Neural cell (in vitro differentiated cells): ENCODE results near the gene UBP1. TPM values are rescaled to one million over a fixed set of nuclear protein-coding genes. Genes with fewer than 3 reads are reported as not detected.

ENCODE experiments used
- H2AFZ ChIP-seq: fragments of 200-600, 300-800 bp; sonication (generic), shearing (Covaris generic); 2 replicates; pipeline ENCODE4 v1.6.0; 2014; ENCODE audit warnings: low read depth, mild to moderate bottlenecking, antibody characterized with exemption, low read length, moderate library complexity
- H3F3A ChIP-seq: fragments of 200-600 bp; shearing (Covaris generic); 2 replicates; pipeline ENCODE4 v1.6.1; 2016; ENCODE audit warnings: mild to moderate bottlenecking, moderate library complexity, mixed read lengths, antibody characterized with exemption, low read length; ENCODE audit not compliant: insufficient read depth, poor library complexity, severe bottlenecking
- H3K27ac ChIP-seq: fragments of 200-600, 300-800 bp; sonication (generic), shearing (Covaris generic); 2 replicates; pipeline ENCODE4 v1.5.1; 2014; ENCODE audit warnings: mild to moderate bottlenecking, low read length, moderate library complexity
- H3K27me3 ChIP-seq: fragments of 300-800, 200-600 bp; sonication (generic), shearing (Covaris generic); 2 replicates; pipeline ENCODE4 v1.6.0; 2014; ENCODE audit warnings: mild to moderate bottlenecking, low read depth, low read length, moderate library complexity; ENCODE audit not compliant: insufficient read depth
- H3K36me3 ChIP-seq: fragments of 300-800, 200-600 bp; sonication (generic), shearing (Covaris generic); 2 replicates; pipeline ENCODE4 v1.5.1; 2014; ENCODE audit warnings: mild to moderate bottlenecking, antibody characterized with exemption, low read length, moderate library complexity; ENCODE audit not compliant: insufficient read depth
- H3K4me2 ChIP-seq: fragments of 300-800, 200-600 bp; sonication (generic), shearing (Covaris generic); 2 replicates; pipeline ENCODE4 v1.6.0; 2014; ENCODE audit warnings: mild to moderate bottlenecking, low read length
- H3K4me3 ChIP-seq: fragments of 300-800, 200-600 bp; sonication (generic), shearing (Covaris generic); 2 replicates; pipeline ENCODE4 v1.5.1; 2014; ENCODE audit warnings: mild to moderate bottlenecking, low read length, moderate library complexity
- H3K79me2 ChIP-seq: fragments of 200-600 bp; shearing (Covaris generic); replicated peaks from 2 replicates; pipeline ENCODE4 v1.6.0; 2014; ENCODE audit warnings: mild to moderate bottlenecking, low read length, moderate library complexity; ENCODE audit not compliant: insufficient read depth
- H3K9ac ChIP-seq: fragments of 300-800, 200-600 bp; sonication (generic), shearing (Covaris generic); 2 replicates; pipeline ENCODE4 v1.6.1; 2016; ENCODE audit warnings: mild to moderate bottlenecking, low read length, mixed read lengths
- H3K9me2 ChIP-seq: fragments of 200-600 bp; shearing (Covaris generic); 2 replicates; pipeline ENCODE4 v1.6.1; 2016; ENCODE audit warnings: mild to moderate bottlenecking, low read length, mixed read lengths; ENCODE audit not compliant: insufficient read depth
- H3K9me3 ChIP-seq: fragments of 200-600, 300-800 bp; sonication (generic), shearing (Covaris generic); 2 replicates; pipeline ENCODE4 v1.6.1; 2016; ENCODE audit warnings: mild to moderate bottlenecking, mixed run types, low read length, moderate library complexity, mixed read lengths
- H4K20me1 ChIP-seq: fragments of 200-600 bp; shearing (Covaris generic); 2 replicates; pipeline ENCODE4 v1.6.1; 2016; ENCODE audit warnings: mild to moderate bottlenecking, mixed run types; ENCODE audit not compliant: insufficient read depth
- EP300 ChIP-seq: fragments of 450-650 bp; conservative IDR thresholded peaks from 2 replicates; pipeline ENCODE4 v1.6.1; 2014; ENCODE audit warnings: antibody characterized with exemption, mild to moderate bottlenecking, moderate library complexity; ENCODE audit not compliant: poor library complexity, severe bottlenecking
- EZH2 ChIP-seq: fragments of 200-600, 300-800 bp; shearing (Covaris generic), sonication (generic); IDR thresholded peaks from 2 replicates; pipeline ENCODE4 v1.6.1; 2014; ENCODE audit warnings: antibody characterized with exemption, low read length, borderline replicate concordance, mild to moderate bottlenecking; ENCODE audit not compliant: insufficient read depth, poor library complexity, severe bottlenecking
- MXI1 ChIP-seq: fragments of 450-650 bp; conservative IDR thresholded peaks from 2 replicates; pipeline ENCODE4 v1.6.1; 2014; ENCODE audit warnings: antibody characterized with exemption, mild to moderate bottlenecking; ENCODE audit not compliant: poor library complexity, severe bottlenecking
- POLR2AphosphoS5 ChIP-seq: IDR thresholded peaks from 2 replicates; pipeline ENCODE4 v1.6.1; 2012
- RAD21 ChIP-seq: fragments of 450-650 bp; conservative IDR thresholded peaks from 2 replicates; pipeline ENCODE4 v1.6.1; 2014; ENCODE audit warnings: antibody characterized with exemption, mild to moderate bottlenecking, moderate library complexity
- SMC3 ChIP-seq: fragments of 450-650 bp; conservative IDR thresholded peaks from 2 replicates; pipeline ENCODE4 v1.6.1; 2014; ENCODE audit warnings: antibody characterized with exemption, mild to moderate bottlenecking, moderate library complexity; ENCODE audit not compliant: poor library complexity
- TAF1 ChIP-seq: IDR thresholded peaks from 2 replicates; pipeline ENCODE4 v1.6.1; 2012; ENCODE audit warnings: low read depth
- polyA plus RNA-seq: library from polyadenylated mRNA; depleted of rRNA; stranded (reverse); fragments of >200 nt; gene quantifications from 2 replicates; pipeline ENCODE4 v1.2.3, GENCODE V29; 2014
- TF ChIP-seq, protein P1 (sequence below): fragments of 450-650 bp; IDR thresholded peaks from 2 replicates; pipeline ENCODE4 v1.5.1; 2014; ENCODE audit warnings: antibody characterized with exemption, mild to moderate bottlenecking, moderate library complexity; ENCODE audit not compliant: poor library complexity, severe bottlenecking
- TF ChIP-seq, protein P2 (sequence below): IDR thresholded peaks from 2 replicates; pipeline ENCODE4 v1.6.1; 2012; ENCODE audit warnings: borderline replicate concordance

UBP1 gene
- polyA plus RNA-seq, 1 donor from 2014 or later, result 74.2 TPM

DNA sequence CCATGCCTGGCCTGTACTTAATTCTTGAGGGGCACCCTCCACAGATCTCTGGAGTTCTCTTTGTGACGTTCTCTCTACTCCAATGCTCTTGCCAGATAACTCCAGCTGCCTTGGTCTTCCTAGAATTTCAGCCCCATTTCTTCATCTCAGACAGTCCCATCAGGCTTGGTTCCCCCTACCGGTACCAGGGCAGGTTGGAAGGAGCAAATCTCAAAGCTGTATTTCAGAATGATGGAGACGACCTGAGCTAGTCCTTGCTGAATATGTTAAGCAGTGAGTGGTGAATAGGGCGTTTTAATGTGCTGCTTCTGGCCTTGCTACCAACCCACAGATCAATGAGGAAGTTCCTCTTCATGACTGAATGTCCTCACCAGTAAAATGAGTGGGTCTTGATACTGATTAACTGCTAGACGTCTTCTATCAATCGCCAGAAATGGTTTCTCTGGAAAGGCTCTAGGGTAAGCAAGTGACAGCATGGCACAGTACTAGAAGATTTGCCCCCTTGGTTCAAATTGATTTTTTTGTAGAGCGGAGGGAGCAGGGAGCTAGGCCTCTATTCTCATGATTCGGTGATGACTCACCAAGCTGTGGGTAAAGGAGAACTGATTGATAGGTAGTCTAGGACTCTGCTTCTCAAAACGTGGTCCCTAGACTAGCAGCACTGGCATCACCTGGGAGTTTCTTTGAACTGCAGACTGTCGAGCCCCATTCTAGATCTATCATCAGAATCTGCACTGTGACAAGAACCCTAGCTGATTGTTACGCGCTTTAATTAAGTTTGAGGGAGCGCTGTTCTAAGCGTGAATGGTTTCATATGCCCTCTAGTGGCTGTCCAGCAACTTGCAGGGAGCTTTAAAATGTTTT is 67.8 kb downstream of the UBP1 start:
- Histone ChIP-seq H3K79me2 (no peaks in the 10 kb centered on the region), H2AFZ (no peak overlapping the region), H3K4me2 (no peak overlapping the region), H3K9ac (no peak overlapping the region), H3K36me3 (peaks cover 13% of the 10 kb centered on the region), H3K27ac (no peak overlapping the region), H3K27me3 (no peaks in the 10 kb centered on the region), H3K9me3 (no peaks in the 10 kb centered on the region), H3K9me2 (no peaks in the 10 kb centered on the region), H3F3A (no peaks in the 10 kb centered on the region), H3K4me3 (no peak overlapping the region), H4K20me1 (no peaks in the 10 kb centered on the region)
- TF ChIP-seq EP300 (no peak), MXI1 (no peak), TAF1 (no peak), RAD21 (peak; percentile 83), EZH2 (no peak), SMC3 (peak; percentile 86), POLR2AphosphoS5 (no peak)
- TF ChIP-seq, protein P1, sequence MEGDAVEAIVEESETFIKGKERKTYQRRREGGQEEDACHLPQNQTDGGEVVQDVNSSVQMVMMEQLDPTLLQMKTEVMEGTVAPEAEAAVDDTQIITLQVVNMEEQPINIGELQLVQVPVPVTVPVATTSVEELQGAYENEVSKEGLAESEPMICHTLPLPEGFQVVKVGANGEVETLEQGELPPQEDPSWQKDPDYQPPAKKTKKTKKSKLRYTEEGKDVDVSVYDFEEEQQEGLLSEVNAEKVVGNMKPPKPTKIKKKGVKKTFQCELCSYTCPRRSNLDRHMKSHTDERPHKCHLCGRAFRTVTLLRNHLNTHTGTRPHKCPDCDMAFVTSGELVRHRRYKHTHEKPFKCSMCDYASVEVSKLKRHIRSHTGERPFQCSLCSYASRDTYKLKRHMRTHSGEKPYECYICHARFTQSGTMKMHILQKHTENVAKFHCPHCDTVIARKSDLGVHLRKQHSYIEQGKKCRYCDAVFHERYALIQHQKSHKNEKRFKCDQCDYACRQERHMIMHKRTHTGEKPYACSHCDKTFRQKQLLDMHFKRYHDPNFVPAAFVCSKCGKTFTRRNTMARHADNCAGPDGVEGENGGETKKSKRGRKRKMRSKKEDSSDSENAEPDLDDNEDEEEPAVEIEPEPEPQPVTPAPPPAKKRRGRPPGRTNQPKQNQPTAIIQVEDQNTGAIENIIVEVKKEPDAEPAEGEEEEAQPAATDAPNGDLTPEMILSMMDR, result peak; percentile 88
- TF ChIP-seq, protein P2, sequence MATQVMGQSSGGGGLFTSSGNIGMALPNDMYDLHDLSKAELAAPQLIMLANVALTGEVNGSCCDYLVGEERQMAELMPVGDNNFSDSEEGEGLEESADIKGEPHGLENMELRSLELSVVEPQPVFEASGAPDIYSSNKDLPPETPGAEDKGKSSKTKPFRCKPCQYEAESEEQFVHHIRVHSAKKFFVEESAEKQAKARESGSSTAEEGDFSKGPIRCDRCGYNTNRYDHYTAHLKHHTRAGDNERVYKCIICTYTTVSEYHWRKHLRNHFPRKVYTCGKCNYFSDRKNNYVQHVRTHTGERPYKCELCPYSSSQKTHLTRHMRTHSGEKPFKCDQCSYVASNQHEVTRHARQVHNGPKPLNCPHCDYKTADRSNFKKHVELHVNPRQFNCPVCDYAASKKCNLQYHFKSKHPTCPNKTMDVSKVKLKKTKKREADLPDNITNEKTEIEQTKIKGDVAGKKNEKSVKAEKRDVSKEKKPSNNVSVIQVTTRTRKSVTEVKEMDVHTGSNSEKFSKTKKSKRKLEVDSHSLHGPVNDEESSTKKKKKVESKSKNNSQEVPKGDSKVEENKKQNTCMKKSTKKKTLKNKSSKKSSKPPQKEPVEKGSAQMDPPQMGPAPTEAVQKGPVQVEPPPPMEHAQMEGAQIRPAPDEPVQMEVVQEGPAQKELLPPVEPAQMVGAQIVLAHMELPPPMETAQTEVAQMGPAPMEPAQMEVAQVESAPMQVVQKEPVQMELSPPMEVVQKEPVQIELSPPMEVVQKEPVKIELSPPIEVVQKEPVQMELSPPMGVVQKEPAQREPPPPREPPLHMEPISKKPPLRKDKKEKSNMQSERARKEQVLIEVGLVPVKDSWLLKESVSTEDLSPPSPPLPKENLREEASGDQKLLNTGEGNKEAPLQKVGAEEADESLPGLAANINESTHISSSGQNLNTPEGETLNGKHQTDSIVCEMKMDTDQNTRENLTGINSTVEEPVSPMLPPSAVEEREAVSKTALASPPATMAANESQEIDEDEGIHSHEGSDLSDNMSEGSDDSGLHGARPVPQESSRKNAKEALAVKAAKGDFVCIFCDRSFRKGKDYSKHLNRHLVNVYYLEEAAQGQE, result no peak

- Histone ChIP-seq H3K27ac (no peak overlapping the region), H3K9ac (no peak overlapping the region), H3K4me2 (no peak overlapping the region), H3K9me2 (no peaks in the 10 kb centered on the region), H3K27me3 (no peaks in the 10 kb centered on the region), H3K36me3 (peaks cover 4% of the 10 kb centered on the region), H3K9me3 (no peaks in the 10 kb centered on the region), H2AFZ (no peak overlapping the region), H4K20me1 (no peaks in the 10 kb centered on the region), H3K79me2 (no peaks in the 10 kb centered on the region), H3F3A (no peaks in the 10 kb centered on the region), H3K4me3 (no peak overlapping the region)
- TF ChIP-seq MXI1, result no peak
- TF ChIP-seq SMC3, result no peak
- no peak for TF ChIP-seq TAF1
- TF ChIP-seq, protein P1, result no peak
- no peak for TF ChIP-seq RAD21
- TF ChIP-seq EZH2, result no peak
- TF ChIP-seq, protein P2, result no peak
- no peak for TF ChIP-seq EP300
- TF ChIP-seq POLR2AphosphoS5, result no peak
Observed at GRCh38 chr3:33364531-33365128, 75.6 kb downstream of the UBP1 start.
